HL-60 (cell line): ENCODE results near the gene FAHD1.

Experiments
- DNase-seq, 2 experiments: peaks; one replicate each; pipeline ENCODE4 v3.0.0-alpha.2; 2010 to 2020; ENCODE audit warnings: low read depth in 1 of 2, low spot score in 1 of 2
- H3K27ac ChIP-seq: fragments of 250-450 bp; sonication (Bioruptor Pico); replicated peaks from 2 replicates; pipeline ENCODE4 v1.5.1; 2020; ENCODE audit warnings: mild to moderate bottlenecking, moderate library complexity
- H3K27me3 ChIP-seq: fragments of 250-450 bp; sonication (Bioruptor Pico); 2 replicates; pipeline ENCODE4 v1.5.1; 2021; ENCODE audit warnings: mild to moderate bottlenecking, moderate library complexity; ENCODE audit not compliant: insufficient read depth, poor library complexity, severe bottlenecking
- H3K4me3 ChIP-seq: replicated peaks from 2 replicates; pipeline ENCODE4 v1.5.1; 2011; ENCODE audit warnings: mild to moderate bottlenecking, control low read depth, low read length; ENCODE audit not compliant: insufficient read depth
- GABPA ChIP-seq: IDR thresholded peaks from 2 replicates; pipeline ENCODE4 v1.6.1; 2012; ENCODE audit warnings: low read depth
- POLR2AphosphoS5 ChIP-seq: IDR thresholded peaks from 2 replicates; pipeline ENCODE4 v1.6.1; 2012; ENCODE audit warnings: low read depth
- SPI1 ChIP-seq: IDR thresholded peaks from 2 replicates; pipeline ENCODE4 v1.6.1; 2012; ENCODE audit warnings: low read depth, mild to moderate bottlenecking, borderline replicate concordance
- TF ChIP-seq, protein P1 (sequence below): IDR thresholded peaks from one replicate; pipeline ENCODE4 v1.5.1; 2011; ENCODE audit warnings: low read length, control low read depth, inconsistent platforms; ENCODE audit not compliant: insufficient read depth
- TF ChIP-seq, protein P2 (sequence below): IDR thresholded peaks from 2 replicates; pipeline ENCODE4 v1.6.1; 2012; ENCODE audit warnings: low read depth; ENCODE audit not compliant: insufficient replicate concordance

The FAHD1 gene

DNA sequence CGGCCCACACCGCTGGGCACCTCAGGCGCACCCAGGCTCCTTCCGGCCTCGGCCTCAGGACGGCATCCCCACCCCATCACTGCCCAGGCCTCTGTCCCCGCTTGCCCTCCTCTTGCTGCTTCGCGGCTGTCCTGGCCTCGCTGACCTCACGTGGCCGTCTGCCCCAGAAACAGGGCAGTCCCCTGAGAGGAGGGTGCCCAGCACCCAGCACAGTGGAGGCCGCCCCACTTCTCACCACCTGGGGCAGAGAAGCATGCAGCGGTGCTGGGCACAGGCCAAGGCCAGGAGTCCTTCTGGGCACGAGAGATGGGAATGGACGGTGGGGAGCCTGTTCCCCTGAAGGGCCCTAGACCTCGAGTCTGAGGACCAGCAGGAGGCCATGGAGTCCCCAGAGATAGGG is 9.3 kb upstream of the FAHD1 start:
- Histone ChIP-seq H3K27ac (no peak overlapping the region), H3K27me3 (no peaks in the 10 kb centered on the region), H3K4me3 (no peak overlapping the region)
- TF ChIP-seq, protein P1, sequence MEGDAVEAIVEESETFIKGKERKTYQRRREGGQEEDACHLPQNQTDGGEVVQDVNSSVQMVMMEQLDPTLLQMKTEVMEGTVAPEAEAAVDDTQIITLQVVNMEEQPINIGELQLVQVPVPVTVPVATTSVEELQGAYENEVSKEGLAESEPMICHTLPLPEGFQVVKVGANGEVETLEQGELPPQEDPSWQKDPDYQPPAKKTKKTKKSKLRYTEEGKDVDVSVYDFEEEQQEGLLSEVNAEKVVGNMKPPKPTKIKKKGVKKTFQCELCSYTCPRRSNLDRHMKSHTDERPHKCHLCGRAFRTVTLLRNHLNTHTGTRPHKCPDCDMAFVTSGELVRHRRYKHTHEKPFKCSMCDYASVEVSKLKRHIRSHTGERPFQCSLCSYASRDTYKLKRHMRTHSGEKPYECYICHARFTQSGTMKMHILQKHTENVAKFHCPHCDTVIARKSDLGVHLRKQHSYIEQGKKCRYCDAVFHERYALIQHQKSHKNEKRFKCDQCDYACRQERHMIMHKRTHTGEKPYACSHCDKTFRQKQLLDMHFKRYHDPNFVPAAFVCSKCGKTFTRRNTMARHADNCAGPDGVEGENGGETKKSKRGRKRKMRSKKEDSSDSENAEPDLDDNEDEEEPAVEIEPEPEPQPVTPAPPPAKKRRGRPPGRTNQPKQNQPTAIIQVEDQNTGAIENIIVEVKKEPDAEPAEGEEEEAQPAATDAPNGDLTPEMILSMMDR, result no peak
- TF ChIP-seq GABPA, result no peak
- no peak for TF ChIP-seq SPI1
- TF ChIP-seq POLR2AphosphoS5, result no peak
- TF ChIP-seq, protein P2, sequence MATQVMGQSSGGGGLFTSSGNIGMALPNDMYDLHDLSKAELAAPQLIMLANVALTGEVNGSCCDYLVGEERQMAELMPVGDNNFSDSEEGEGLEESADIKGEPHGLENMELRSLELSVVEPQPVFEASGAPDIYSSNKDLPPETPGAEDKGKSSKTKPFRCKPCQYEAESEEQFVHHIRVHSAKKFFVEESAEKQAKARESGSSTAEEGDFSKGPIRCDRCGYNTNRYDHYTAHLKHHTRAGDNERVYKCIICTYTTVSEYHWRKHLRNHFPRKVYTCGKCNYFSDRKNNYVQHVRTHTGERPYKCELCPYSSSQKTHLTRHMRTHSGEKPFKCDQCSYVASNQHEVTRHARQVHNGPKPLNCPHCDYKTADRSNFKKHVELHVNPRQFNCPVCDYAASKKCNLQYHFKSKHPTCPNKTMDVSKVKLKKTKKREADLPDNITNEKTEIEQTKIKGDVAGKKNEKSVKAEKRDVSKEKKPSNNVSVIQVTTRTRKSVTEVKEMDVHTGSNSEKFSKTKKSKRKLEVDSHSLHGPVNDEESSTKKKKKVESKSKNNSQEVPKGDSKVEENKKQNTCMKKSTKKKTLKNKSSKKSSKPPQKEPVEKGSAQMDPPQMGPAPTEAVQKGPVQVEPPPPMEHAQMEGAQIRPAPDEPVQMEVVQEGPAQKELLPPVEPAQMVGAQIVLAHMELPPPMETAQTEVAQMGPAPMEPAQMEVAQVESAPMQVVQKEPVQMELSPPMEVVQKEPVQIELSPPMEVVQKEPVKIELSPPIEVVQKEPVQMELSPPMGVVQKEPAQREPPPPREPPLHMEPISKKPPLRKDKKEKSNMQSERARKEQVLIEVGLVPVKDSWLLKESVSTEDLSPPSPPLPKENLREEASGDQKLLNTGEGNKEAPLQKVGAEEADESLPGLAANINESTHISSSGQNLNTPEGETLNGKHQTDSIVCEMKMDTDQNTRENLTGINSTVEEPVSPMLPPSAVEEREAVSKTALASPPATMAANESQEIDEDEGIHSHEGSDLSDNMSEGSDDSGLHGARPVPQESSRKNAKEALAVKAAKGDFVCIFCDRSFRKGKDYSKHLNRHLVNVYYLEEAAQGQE, result no peak
- DNase-seq, result no peak

DNA sequence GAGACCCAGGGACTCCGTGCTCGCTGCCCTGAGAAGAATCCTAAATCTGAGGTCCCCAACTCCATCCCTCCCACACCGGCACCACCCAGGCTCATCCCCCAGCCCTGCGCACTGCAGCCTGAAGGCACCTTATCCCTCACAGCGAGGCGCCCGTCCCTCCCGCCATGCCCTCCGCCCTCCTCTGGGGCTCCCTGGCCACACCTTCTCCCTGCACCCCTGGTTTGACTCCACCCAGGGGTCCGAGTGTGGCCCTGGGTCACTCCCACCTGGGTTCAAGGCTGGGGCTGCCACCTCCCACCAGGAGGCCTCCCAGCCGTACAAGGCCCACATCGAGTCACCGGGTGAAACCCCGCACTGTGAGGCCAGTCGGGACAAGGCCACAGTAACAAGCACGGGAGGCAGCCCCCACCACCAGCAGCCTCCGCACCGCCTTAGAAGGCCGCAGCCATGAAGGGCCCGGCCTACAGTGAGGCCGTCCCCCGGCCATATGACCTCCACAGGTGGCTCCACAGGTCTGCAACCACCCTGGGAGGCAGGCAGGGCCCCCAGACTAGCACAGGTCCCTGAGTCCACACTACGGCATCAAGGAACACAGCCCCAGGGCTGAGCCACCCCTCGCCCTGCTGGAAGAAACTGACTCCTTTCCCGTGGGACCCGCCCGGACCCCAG is 8.7 kb upstream of the FAHD1 start:
- Histone ChIP-seq H3K27me3 (no peaks in the 10 kb centered on the region), H3K27ac (no peak overlapping the region), H3K4me3 (no peak overlapping the region)
- DNase-seq, result no peak
- TF ChIP-seq, protein P2, result no peak
- TF ChIP-seq POLR2AphosphoS5, result no peak
- no peak for TF ChIP-seq SPI1
- no peak for TF ChIP-seq GABPA
- TF ChIP-seq, protein P1, result no peak

DNA sequence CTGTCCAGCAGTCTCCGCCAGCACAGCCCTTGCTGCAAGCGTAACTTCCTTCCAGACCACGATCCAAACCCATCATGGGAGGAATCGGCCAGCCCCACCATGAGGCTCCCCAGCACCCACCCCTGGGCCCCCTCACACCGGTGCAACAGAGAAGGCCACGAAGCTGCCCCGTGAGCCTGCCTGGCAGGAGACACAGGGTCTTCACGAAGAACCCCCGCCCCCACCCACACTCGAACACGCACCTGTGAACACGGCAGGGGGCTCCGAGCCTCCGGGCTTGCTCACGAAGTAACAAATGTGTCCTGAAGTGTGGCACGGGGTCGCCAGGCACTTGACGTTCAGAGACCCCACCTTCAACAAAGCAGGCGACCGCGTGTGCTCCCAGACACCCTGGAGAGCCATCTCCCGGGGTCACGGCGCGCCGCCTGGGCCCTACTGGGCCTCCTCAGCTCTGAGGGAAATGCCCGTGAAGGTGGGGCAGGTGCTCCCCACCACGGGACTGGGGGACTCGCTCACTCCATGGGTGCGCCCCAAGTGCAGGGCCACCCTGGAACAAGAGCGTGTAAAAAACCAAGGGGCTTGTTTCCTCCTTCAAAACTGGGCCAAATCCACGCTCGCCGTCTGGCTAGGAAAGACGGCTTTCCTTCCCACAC is 8.0 kb upstream of the FAHD1 start:
- no peak for DNase-seq
- TF ChIP-seq, protein P2, result no peak
- TF ChIP-seq POLR2AphosphoS5 (no peak), GABPA (no peak), SPI1 (no peak)
- TF ChIP-seq, protein P1, result no peak
- Histone ChIP-seq H3K4me3 (no peak overlapping the region), H3K27ac (no peak overlapping the region), H3K27me3 (no peaks in the 10 kb centered on the region)
